Activated B cell treated with CpG ODN at 0.5 μM for 24 hours (primary cell): ENCODE measurements around the gene GLDN. TPM values are rescaled to one million over a fixed set of nuclear protein-coding genes. Genes with fewer than 3 reads are reported as not detected.

Source experiments
- ATAC-seq: fragments of 200-7000 bp; cut with Tn5 transposase; one replicate; pipeline ENCODE4 v1.10.0; 2021; ENCODE audit warnings: low read depth, mild to moderate bottlenecking, moderate library complexity
- CTCF ChIA-PET: fragments of 350-600 bp; sonication (Branson Sonifier 250); formaldehyde crosslinking; loops from one replicate; lab custom pipeline; 2021; ENCODE audit warnings: antibody characterized with exemption; lab: Charles Lee
- POLR2A ChIA-PET: fragments of 350-600 bp; sonication (Branson Sonifier 250); formaldehyde crosslinking; loops from one replicate; lab custom pipeline; 2021; ENCODE audit warnings: antibody characterized with exemption; lab: Charles Lee
- DNase-seq: peaks from one replicate; pipeline ENCODE4 v3.0.0; 2022
- H3K27ac Mint-ChIP-seq: one replicate; pipeline ENCODE4 v1.8.0; 2020; ENCODE audit warnings: mixed read lengths
- H3K27me3 Mint-ChIP-seq: one replicate; pipeline ENCODE4 v1.8.0; 2021; ENCODE audit warnings: mixed read lengths
- H3K36me3 Mint-ChIP-seq: one replicate; pipeline ENCODE4 v1.8.0; 2021; ENCODE audit warnings: low read depth, mixed read lengths
- H3K4me1 Mint-ChIP-seq: one replicate; pipeline ENCODE4 v1.8.0; 2021; ENCODE audit warnings: mixed read lengths
- H3K4me3 Mint-ChIP-seq: one replicate; pipeline ENCODE4 v1.8.0; 2020; ENCODE audit warnings: mild to moderate bottlenecking, mixed read lengths
- H3K9me3 Mint-ChIP-seq: one replicate; pipeline ENCODE4 v1.8.0; 2020; ENCODE audit warnings: mixed read lengths
- CTCF ChIP-seq: fragments of 200-600 bp; IDR thresholded peaks from one replicate; pipeline ENCODE4 v1.8.0; 2022; ENCODE audit warnings: antibody characterized with exemption, mild to moderate bottlenecking
- intact Hi-C: fragments of 100-400 bp; cut with micrococcal nuclease; formaldehyde crosslinking; loops from one replicate; pipeline ENCODE4 v1.15.1; 2024
- total RNA-seq: library from RNA; stranded (reverse); gene quantifications from 2 replicates; pipeline ENCODE4 v1.2.3, GENCODE V29; 2022

GLDN gene
- total RNA-seq, 1 donor from 2014 or later: not detected

- intact Hi-C loops: no loop called here
- no peak within 1 kb of the TSS for H3K27ac Mint-ChIP-seq
- no peak for DNase-seq
Measured at GRCh38 chr15:51338496-51338895, 3.0 kb upstream of the GLDN start, which contains the start of gene CYP19A1. Gene CYP19A1, minus strand, starts transcription at chr15:51338596. Its CDS starts 95,684 bp downstream, at chr15:51242912.

DNA sequence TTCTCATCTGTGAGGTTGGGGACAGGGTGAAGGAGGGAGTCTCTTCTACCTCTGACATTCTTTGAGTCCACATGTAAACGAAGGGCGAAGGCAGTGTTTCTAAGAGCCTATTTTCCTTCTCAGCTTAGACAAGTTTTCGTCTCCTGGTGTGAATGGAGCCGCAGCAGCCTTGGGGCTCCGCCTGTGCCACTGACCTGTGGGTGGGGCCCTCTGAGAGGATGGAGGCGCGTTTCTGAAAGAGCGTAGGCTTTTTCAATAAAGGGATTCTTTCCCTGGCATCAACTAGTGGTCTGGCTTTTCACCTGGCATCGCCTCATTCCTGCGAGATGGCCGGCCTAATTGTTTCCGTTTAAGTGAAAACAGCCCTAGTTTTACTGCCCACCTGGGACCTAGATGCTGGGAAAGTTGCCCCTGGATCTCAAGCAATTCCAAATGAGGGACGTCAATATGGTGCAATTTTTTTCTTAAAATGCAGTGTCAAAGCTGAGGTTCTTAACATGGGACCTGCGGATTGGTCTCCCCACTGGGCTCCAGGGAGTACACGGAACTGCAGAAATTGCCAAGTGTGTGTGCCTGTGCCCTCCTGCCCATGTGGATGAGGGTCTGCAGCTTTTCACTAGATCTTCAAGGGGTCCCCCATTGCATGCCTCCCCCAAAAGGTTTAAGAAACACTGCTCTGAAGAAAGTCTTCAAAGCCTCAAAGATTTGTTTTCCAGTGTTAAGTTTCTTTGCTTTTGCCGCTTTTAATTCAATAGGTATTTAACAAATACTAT lies 958 bp downstream of the GLDN start:
- peaks cover 5% of the 10 kb centered on the region for H3K4me1 Mint-ChIP-seq
- no peak for TF ChIP-seq CTCF
- ChIA-PET POLR2A (no interaction called here), CTCF (no interaction called here)
- no peak overlapping the region for H3K27ac Mint-ChIP-seq
- peaks cover 20% of the 10 kb centered on the region for H3K27me3 Mint-ChIP-seq
- ATAC-seq (no peak), DNase-seq (no peak)
- H3K4me3 Mint-ChIP-seq: no peak overlapping the region
- H3K9me3 Mint-ChIP-seq: no peaks in the 10 kb centered on the region
- intact Hi-C loops: no loop called here
- no peaks in the 10 kb centered on the region for H3K36me3 Mint-ChIP-seq

More at GRCh38 chr15:51338496-51338895, 3.0 kb upstream of the GLDN start, which contains the start of gene CYP19A1:
- Mint-ChIP-seq H3K4me1 (peaks cover 29% of the 10 kb centered on the region), H3K36me3 (no peaks in the 10 kb centered on the region), H3K4me3 (no peak within 1 kb of the TSS), H3K27me3 (peaks cover 20% of the 10 kb centered on the region), H3K9me3 (no peaks in the 10 kb centered on the region)
- no peak for TF ChIP-seq CTCF
- ChIA-PET POLR2A (no interaction called here), CTCF (no interaction called here)
- ATAC-seq: no peak

DNA sequence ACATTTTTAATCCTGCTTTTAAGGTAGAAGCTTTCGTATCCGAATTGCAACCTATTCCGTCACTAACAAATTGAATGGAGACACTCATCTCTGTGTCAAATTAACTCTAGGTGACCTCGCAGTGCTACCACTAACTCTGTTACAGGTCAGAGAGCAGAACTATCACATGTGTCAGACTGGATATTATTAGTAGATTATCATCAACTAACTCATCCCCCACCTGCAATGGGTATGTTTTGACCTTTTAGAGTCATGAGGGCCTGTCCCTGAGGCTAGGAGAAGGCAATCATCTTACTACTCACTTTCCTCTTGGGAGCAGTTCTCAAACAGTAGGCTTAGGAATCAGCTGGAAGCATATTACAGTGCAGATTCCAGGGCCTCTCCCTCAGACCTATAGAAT lies 2.0 kb downstream of the GLDN start:
- intact Hi-C loops: no loop called here
- Mint-ChIP-seq H3K27ac (no peak overlapping the region), H3K4me1 (peaks cover 5% of the 10 kb centered on the region), H3K9me3 (no peaks in the 10 kb centered on the region), H3K4me3 (no peak overlapping the region), H3K36me3 (no peaks in the 10 kb centered on the region), H3K27me3 (peaks cover 20% of the 10 kb centered on the region)
- POLR2A ChIA-PET: no interaction called here
- CTCF ChIA-PET: no interaction called here
- TF ChIP-seq CTCF: no peak
- ATAC-seq: no peak
- no peak for DNase-seq

GRCh38 chr15:51346136-51346535 lies 4.7 kb downstream of the GLDN start:
- no peak for TF ChIP-seq CTCF
- Mint-ChIP-seq H3K4me3 (no peak overlapping the region), H3K27me3 (peaks cover 13% of the 10 kb centered on the region), H3K4me1 (peaks cover 5% of the 10 kb centered on the region), H3K27ac (no peak overlapping the region), H3K36me3 (no peaks in the 10 kb centered on the region), H3K9me3 (no peaks in the 10 kb centered on the region)
- ATAC-seq: no peak
- CTCF ChIA-PET: interaction anchor here (1.2 kb wide), 1 partner anchor 56 kb away, joined by 3 read pairs; no protein-coding TSS in a partner anchor
- no peak for DNase-seq
- POLR2A ChIA-PET: no interaction called here
- intact Hi-C loops: no loop called here

DNA sequence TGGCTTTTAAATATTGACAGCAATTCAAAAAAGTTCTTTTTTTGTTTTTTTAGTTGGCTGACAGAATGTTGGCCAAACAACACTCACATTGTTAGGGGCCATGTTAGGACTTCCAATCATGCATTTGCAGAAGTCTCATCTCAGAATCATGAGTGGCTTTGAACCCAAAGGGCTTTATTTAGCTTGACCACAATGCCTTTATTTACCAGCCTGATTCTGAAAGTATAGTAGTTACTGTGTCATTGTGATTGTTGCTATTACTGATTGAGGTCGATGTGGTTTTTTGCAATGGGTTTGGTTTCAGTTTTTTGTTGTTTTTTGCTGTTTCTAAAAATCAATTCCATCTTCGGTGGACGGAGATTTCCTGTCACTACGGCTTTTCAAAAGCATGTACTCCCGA lies 7.2 kb downstream of the GLDN start:
- Mint-ChIP-seq H3K4me3 (no peak overlapping the region), H3K27ac (no peak overlapping the region), H3K27me3 (peaks cover 8% of the 10 kb centered on the region), H3K4me1 (no peaks in the 10 kb centered on the region), H3K9me3 (no peaks in the 10 kb centered on the region), H3K36me3 (no peaks in the 10 kb centered on the region)
- DNase-seq: no peak
- ChIA-PET CTCF (no interaction called here), POLR2A (no interaction called here)
- intact Hi-C loops: no loop called here
- no peak for TF ChIP-seq CTCF
- ATAC-seq: no peak
